ENCODE results near the gene RBX1.
A peak's percentile ranks its signal among the peaks of the same experiment; 100 is the strongest.

The RBX1 gene

DNA sequence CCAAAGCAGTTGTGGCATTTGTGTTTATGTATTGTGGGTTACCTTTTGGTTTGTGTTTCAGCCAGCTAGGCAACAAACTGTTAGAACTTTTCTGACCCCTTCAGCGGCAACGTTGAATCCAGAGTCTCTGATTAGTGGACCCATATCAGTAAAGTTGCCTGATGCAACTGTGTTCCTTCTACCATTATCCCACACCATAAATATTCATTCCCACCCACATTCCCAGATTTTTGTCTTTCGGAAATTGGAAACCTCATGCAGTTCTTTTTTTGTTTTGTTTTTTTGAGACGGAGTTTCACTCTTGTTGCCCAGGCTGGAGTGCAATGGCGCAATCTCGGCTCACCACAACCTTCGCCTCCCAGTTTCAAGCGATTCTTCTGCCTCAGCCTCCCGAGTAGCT is 30.7 kb upstream of the RBX1 start:
- no peak overlapping the region for H3K4me3 ChIP-seq (ENCODE audit: low read depth, low read length)
- no peak for DNase-seq (ENCODE audit: low read depth)
- TF ChIP-seq MYC (IDR thresholded peaks at IDR 0.05; ENCODE audit: low read depth, low read length) (no peak), CTCF (IDR thresholded peaks at IDR 0.05; ENCODE audit: low read depth, low read length) (no peak), POLR2A (IDR thresholded peaks at IDR 0.05; ENCODE audit: extremely low read depth, insufficient read length) (no peak)
- TF ChIP-seq, protein P1, sequence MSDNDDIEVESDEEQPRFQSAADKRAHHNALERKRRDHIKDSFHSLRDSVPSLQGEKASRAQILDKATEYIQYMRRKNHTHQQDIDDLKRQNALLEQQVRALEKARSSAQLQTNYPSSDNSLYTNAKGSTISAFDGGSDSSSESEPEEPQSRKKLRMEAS (IDR thresholded peaks at IDR 0.05; ENCODE audit: low read depth, low read length): no peak

DNA sequence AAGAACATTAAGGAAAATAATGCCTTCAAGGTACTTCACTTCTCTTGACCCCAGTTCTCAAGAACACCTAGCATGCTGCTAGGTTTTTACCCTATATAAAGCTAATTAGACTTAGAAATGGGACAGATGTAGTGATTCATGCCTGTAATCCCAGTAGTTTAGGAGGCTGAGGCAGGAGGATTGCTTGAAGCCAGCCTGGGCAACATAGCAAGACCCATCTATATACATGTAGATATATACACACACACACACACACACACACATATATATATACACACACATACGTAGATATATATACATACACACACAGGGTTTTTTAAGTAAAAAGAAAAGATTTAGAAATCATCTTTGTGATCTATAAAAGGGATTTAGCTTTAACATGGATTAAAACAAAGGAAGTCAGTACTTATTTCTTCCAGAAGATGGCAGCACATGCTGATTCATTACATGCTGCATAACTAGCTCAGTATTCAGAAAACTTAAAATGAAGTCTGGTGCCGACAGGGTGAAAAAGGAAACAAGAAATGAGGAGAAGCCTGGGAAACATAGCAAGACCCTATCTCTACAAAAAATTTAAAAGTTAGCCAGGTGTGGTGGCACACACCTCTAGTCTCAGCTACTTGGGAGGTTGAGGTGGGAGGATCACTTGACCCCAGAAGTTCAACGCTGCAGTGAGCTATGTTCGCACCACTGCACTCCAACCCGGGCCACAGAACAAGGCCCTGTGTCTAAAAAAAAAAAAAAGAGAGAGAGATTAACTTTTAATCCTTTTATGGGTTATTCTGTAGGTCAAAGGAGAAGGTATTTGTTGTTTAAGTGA is 28.5 kb upstream of the RBX1 start:
- TF ChIP-seq POLR2A (IDR thresholded peaks at IDR 0.05; ENCODE audit: extremely low read depth, insufficient read length) (no peak), CTCF (IDR thresholded peaks at IDR 0.05; ENCODE audit: low read depth, low read length) (no peak)
- TF ChIP-seq, protein P1 (IDR thresholded peaks at IDR 0.05; ENCODE audit: low read depth, low read length): peak; percentile 41

DNA sequence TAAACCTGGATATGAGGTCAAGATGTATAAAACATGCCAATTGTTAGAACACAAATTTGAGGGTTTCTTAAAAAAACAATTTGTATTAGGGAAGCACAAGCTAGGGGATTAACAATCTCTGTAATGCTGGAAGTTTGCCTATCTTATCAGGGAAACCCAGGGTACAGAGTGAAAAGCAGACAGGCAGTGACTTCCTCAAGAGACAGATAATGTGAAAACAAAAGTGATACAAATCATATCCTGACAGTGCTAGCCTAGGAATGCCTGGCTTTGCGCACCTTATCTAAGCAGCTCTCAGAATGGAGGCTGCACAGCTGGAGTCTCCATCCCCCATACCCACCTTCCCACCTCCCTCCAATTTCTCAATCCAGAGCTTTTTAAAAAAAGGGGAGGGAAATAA is 22.5 kb upstream of the RBX1 start:
- TF ChIP-seq MYC (IDR thresholded peaks at IDR 0.05; ENCODE audit: low read depth, low read length): no peak
- TF ChIP-seq CTCF (IDR thresholded peaks at IDR 0.05; ENCODE audit: low read depth, low read length): no peak
- no peak overlapping the region for H3K4me3 ChIP-seq (ENCODE audit: low read depth, low read length)
- no peak for DNase-seq (ENCODE audit: low read depth)

More for the DNA sequence above, 28.5 kb upstream of the RBX1 start:
- H3K4me3 ChIP-seq (ENCODE audit: low read depth, low read length): no peak overlapping the region
- DNase-seq (ENCODE audit: low read depth): peak; percentile 70

DNA sequence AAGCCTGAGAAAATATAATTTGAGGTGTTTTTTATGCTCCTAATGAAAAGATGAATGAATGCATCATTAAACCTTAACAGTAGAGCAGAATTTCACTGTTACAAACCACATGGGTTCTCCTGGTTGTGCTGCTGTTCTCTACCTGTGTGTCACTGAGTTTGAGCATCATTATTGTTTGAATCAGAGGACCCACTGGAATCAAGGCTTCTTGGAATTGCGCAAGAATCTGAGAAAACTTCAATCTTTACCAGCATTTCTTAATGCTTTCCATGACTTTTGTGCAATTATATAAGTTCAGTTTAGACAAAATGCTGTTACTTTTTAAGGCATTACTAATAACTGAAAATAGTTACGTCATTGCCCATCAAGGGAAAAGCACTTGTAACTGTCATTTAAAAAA is 18.8 kb upstream of the RBX1 start:
- no peak overlapping the region for H3K4me3 ChIP-seq (ENCODE audit: low read depth, low read length)
- DNase-seq (ENCODE audit: low read depth): no peak
- TF ChIP-seq POLR2A (IDR thresholded peaks at IDR 0.05; ENCODE audit: extremely low read depth, insufficient read length): no peak
- TF ChIP-seq MYC (IDR thresholded peaks at IDR 0.05; ENCODE audit: low read depth, low read length): no peak
- TF ChIP-seq, protein P1 (IDR thresholded peaks at IDR 0.05; ENCODE audit: low read depth, low read length): no peak
- TF ChIP-seq CTCF (IDR thresholded peaks at IDR 0.05; ENCODE audit: low read depth, low read length): no peak

- TF ChIP-seq CTCF (IDR thresholded peaks at IDR 0.05; ENCODE audit: low read depth, low read length) (no peak), MYC (IDR thresholded peaks at IDR 0.05; ENCODE audit: low read depth, low read length) (no peak), POLR2A (IDR thresholded peaks at IDR 0.05; ENCODE audit: extremely low read depth, insufficient read length) (no peak)
- TF ChIP-seq, protein P1 (IDR thresholded peaks at IDR 0.05; ENCODE audit: low read depth, low read length): no peak
- no peak for DNase-seq (ENCODE audit: low read depth)
- H3K4me3 ChIP-seq (ENCODE audit: low read depth, low read length): no peak overlapping the region
These were observed 12.0 kb upstream of the RBX1 start for GRCh38 chr22:40939202-40939601.

Measured in NB4 (cell line).